Tongue (tissue), 2 donors: ENCODE results near the gene FLNB. TPM values are rescaled to one million over a fixed set of nuclear protein-coding genes. Genes with fewer than 3 reads are reported as not detected.

Source experiments
- DNase-seq: peaks from one replicate; pipeline ENCODE4 v3.0.0-alpha.2; 2015
- total RNA-seq: library from RNA; depleted of rRNA; stranded (reverse); fragments of >200 nt; gene quantifications from one replicate; pipeline ENCODE4 v1.2.3, GENCODE V29; 2014

FLNB gene
- total RNA-seq, 1 donor from 2014 or later = 82.6 TPM

GRCh38 chr3:58207954-58208353 lies 199.7 kb downstream of the FLNB start:
- no peak for DNase-seq

GRCh38 chr3:58209933-58210332 lies 201.7 kb downstream of the FLNB start:
- DNase-seq = no peak

GRCh38 chr3:58210761-58211460 lies 202.7 kb downstream of the FLNB start, which contains the start of gene DNASE1L3:
DNASE1L3 (minus strand) TSS chr3:58210972; CDS start chr3:58210906, 66 bp downstream.
- no peak for DNase-seq

- peak; percentile 53 for DNase-seq
These were observed 206.5 kb downstream of the FLNB start for GRCh38 chr3:58214484-58215316.

GRCh38 chr3:58215317-58216025 lies 207.2 kb downstream of the FLNB start:
- no peak for DNase-seq

- DNase-seq = no peak
These were observed 208.4 kb downstream of the FLNB start for GRCh38 chr3:58216496-58217195.

- peak; percentile 76 for DNase-seq
These were observed 209.1 kb downstream of the FLNB start for GRCh38 chr3:58217209-58217811.

GRCh38 chr3:58218904-58219303 lies 210.7 kb downstream of the FLNB start:
- DNase-seq = no peak

Other genes starting within 250 kb of the FLNB start
- gene DNASE1L3, start 202.6 kb downstream of the FLNB start, total RNA-seq = not detected
- gene ABHD6, start 229.4 kb downstream of the FLNB start, total RNA-seq = 8.3 TPM